GM23338 (cell line): ENCODE measurements around the gene UGDH.

Source experiments
- CREB1 ChIP-seq: fragments of 250-450 bp; sonication (Bioruptor Pico); IDR thresholded peaks from 2 replicates; pipeline ENCODE4 v1.5.0; 2020; ENCODE audit warnings: low read depth, mild to moderate bottlenecking, moderate library complexity
- EZH2 ChIP-seq: fragments of 200-600 bp; sonication (generic); IDR thresholded peaks from one replicate; pipeline ENCODE4 v1.8.0; 2017; ENCODE audit warnings: antibody characterized with exemption, mild to moderate bottlenecking, low read depth; ENCODE audit not compliant: unreplicated experiment
- EZH2phosphoT487 ChIP-seq: fragments of 200-600 bp; sonication (generic); IDR thresholded peaks from one replicate; pipeline ENCODE4 v1.8.1; 2018; ENCODE audit warnings: antibody characterized with exemption; ENCODE audit not compliant: unreplicated experiment
- JUNB ChIP-seq: IDR thresholded peaks from one replicate; pipeline ENCODE4 v1.6.1; 2016; ENCODE audit warnings: antibody characterized with exemption; ENCODE audit not compliant: unreplicated experiment
- NANOG ChIP-seq: IDR thresholded peaks from 2 replicates; pipeline ENCODE4 v1.6.1; 2016; ENCODE audit warnings: antibody characterized with exemption, borderline replicate concordance
- POLR2AphosphoS5 ChIP-seq: IDR thresholded peaks from 2 replicates; pipeline ENCODE4 v1.6.1; 2016; ENCODE audit warnings: antibody characterized with exemption, low read depth
- STAT1 ChIP-seq: IDR thresholded peaks from one replicate; pipeline ENCODE4 v1.6.1; 2016; ENCODE audit warnings: antibody characterized with exemption; ENCODE audit not compliant: unreplicated experiment
- ZNF114 ChIP-seq: fragments of 250-450 bp; sonication (Bioruptor Pico); IDR thresholded peaks from 2 replicates; pipeline ENCODE4 v1.5.0; 2020; ENCODE audit warnings: mild to moderate bottlenecking, moderate library complexity
- ZNF331 ChIP-seq: fragments of 250-450 bp; sonication (Bioruptor Pico); IDR thresholded peaks from 2 replicates; pipeline ENCODE4 v1.5.0; 2020; ENCODE audit warnings: low read depth, mild to moderate bottlenecking, moderate library complexity
- TF ChIP-seq, protein P1 (sequence below), 2 experiments: fragments of 200-600 bp in 1 of 2; sonication (generic) in 1 of 2; conservative IDR thresholded peaks; 2 replicates each; pipeline versions ENCODE4 v1.5.1 to v1.6.1; 2016 to 2017; ENCODE audit warnings: antibody characterized with exemption in 2 of 2, low read depth in 2 of 2, mild to moderate bottlenecking in 2 of 2, moderate library complexity in 1 of 2
- TF ChIP-seq, protein P2 (sequence below): IDR thresholded peaks from one replicate; pipeline ENCODE4 v1.6.1; 2018; ENCODE audit warnings: antibody characterized with exemption; ENCODE audit not compliant: unreplicated experiment

DNA sequence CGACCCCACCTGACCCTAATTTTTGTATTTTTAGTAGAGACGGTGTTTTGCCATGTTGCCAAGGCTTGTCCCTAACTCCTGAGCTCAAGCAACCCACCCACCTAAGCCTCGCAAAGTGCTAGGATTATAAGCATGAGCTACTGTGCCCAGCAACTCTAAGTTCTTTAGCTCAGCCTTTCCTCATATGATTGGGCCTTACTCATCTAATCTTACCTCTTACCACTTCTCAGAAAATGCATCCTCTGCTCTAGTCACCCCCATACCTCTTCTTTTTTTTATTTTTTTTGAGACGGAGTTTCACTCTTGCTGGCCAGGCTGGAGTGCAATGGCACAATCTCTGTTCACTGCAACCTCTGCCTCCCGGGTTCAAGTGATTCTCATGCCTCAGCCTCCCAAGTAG, 35.6 kb upstream of the UGDH start:
- TF ChIP-seq POLR2AphosphoS5, result no peak
- TF ChIP-seq, protein P1, sequence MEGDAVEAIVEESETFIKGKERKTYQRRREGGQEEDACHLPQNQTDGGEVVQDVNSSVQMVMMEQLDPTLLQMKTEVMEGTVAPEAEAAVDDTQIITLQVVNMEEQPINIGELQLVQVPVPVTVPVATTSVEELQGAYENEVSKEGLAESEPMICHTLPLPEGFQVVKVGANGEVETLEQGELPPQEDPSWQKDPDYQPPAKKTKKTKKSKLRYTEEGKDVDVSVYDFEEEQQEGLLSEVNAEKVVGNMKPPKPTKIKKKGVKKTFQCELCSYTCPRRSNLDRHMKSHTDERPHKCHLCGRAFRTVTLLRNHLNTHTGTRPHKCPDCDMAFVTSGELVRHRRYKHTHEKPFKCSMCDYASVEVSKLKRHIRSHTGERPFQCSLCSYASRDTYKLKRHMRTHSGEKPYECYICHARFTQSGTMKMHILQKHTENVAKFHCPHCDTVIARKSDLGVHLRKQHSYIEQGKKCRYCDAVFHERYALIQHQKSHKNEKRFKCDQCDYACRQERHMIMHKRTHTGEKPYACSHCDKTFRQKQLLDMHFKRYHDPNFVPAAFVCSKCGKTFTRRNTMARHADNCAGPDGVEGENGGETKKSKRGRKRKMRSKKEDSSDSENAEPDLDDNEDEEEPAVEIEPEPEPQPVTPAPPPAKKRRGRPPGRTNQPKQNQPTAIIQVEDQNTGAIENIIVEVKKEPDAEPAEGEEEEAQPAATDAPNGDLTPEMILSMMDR (conservative IDR thresholded peaks at IDR 0.05; ENCODE audit: low read depth in 2 of 2), result no peak
- no peak for TF ChIP-seq EZH2
- TF ChIP-seq EZH2phosphoT487, result no peak
- TF ChIP-seq ZNF114 (CRISPR knock-in tag), result no peak
- TF ChIP-seq ZNF331 (CRISPR knock-in tag), result no peak
- TF ChIP-seq CREB1 (CRISPR knock-in tag), result no peak
- TF ChIP-seq, protein P2, sequence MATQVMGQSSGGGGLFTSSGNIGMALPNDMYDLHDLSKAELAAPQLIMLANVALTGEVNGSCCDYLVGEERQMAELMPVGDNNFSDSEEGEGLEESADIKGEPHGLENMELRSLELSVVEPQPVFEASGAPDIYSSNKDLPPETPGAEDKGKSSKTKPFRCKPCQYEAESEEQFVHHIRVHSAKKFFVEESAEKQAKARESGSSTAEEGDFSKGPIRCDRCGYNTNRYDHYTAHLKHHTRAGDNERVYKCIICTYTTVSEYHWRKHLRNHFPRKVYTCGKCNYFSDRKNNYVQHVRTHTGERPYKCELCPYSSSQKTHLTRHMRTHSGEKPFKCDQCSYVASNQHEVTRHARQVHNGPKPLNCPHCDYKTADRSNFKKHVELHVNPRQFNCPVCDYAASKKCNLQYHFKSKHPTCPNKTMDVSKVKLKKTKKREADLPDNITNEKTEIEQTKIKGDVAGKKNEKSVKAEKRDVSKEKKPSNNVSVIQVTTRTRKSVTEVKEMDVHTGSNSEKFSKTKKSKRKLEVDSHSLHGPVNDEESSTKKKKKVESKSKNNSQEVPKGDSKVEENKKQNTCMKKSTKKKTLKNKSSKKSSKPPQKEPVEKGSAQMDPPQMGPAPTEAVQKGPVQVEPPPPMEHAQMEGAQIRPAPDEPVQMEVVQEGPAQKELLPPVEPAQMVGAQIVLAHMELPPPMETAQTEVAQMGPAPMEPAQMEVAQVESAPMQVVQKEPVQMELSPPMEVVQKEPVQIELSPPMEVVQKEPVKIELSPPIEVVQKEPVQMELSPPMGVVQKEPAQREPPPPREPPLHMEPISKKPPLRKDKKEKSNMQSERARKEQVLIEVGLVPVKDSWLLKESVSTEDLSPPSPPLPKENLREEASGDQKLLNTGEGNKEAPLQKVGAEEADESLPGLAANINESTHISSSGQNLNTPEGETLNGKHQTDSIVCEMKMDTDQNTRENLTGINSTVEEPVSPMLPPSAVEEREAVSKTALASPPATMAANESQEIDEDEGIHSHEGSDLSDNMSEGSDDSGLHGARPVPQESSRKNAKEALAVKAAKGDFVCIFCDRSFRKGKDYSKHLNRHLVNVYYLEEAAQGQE, result no peak
- no peak for TF ChIP-seq STAT1
- TF ChIP-seq JUNB, result no peak
- no peak for TF ChIP-seq NANOG
